Smooth muscle cell (in vitro differentiated cells): Measurements from ENCODE around the gene RFXANK. TPM values are rescaled to one million over a fixed set of nuclear protein-coding genes. Genes with fewer than 3 reads are reported as not detected.

Experiments used
- DNase-seq: peaks from one replicate; lab custom pipeline; 2025; ENCODE audit not compliant: unreplicated experiment; lab: John Stamatoyannopoulos, UW
- H2AFZ ChIP-seq: fragments of 200-600 bp; sonication (generic); 2 replicates; pipeline ENCODE4 v1.6.0; 2016; ENCODE audit warnings: antibody characterized with exemption, low read depth, mild to moderate bottlenecking
- H3F3A ChIP-seq: fragments of 200-600 bp; sonication (generic); 2 replicates; pipeline ENCODE4 v1.6.0; 2017; ENCODE audit warnings: antibody characterized with exemption, low read depth
- H3K27ac ChIP-seq: fragments of 200-600 bp; sonication (generic); 2 replicates; pipeline ENCODE4 v1.5.1; 2016; ENCODE audit warnings: low read depth, mild to moderate bottlenecking
- H3K27me3 ChIP-seq: fragments of 200-600 bp; sonication (generic); 2 replicates; pipeline ENCODE4 v1.6.1; 2016; ENCODE audit warnings: low read depth, mild to moderate bottlenecking
- H3K36me3 ChIP-seq: fragments of 200-600 bp; sonication (generic); 2 replicates; pipeline ENCODE4 v1.5.1; 2016; ENCODE audit warnings: low read depth
- H3K4me1 ChIP-seq: fragments of 200-600 bp; sonication (generic); 2 replicates; pipeline ENCODE4 v1.5.1; 2016; ENCODE audit warnings: low read depth
- H3K4me2 ChIP-seq: fragments of 200-600 bp; sonication (generic); 2 replicates; pipeline ENCODE4 v1.6.0; 2016; ENCODE audit warnings: mild to moderate bottlenecking
- H3K4me3 ChIP-seq: fragments of 200-600 bp; sonication (generic); 2 replicates; pipeline ENCODE4 v1.5.1; 2016; ENCODE audit warnings: mild to moderate bottlenecking
- H3K79me2 ChIP-seq: fragments of 200-600 bp; sonication (generic); 2 replicates; pipeline ENCODE4 v1.6.0; 2016; ENCODE audit warnings: low read depth, mild to moderate bottlenecking
- H3K9ac ChIP-seq: fragments of 200-600 bp; sonication (generic); 2 replicates; pipeline ENCODE4 v1.6.0; 2016; ENCODE audit warnings: low read depth
- H3K9me3 ChIP-seq: fragments of 200-600 bp; sonication (generic); replicated peaks from 2 replicates; pipeline ENCODE4 v1.5.1; 2016; ENCODE audit warnings: low read depth
- H4K20me1 ChIP-seq: fragments of 200-600 bp; sonication (generic); 2 replicates; pipeline ENCODE4 v1.6.0; 2016; ENCODE audit warnings: low read depth
- WGBS: methylation state at CpG from one replicate; pipeline ENCODE4 v1.1.7; 2016; ENCODE audit warnings: low lambda C conversion rate; 5-methylcytosine and 5-hydroxymethylcytosine counted together
- polyA plus RNA-seq: library from polyadenylated mRNA; unstranded; fragments of >200 nt; fragmentation: Nextera tagmentation; extraction: Ambion mirVana; gene quantifications from 2 replicates; pipeline ENCODE4 v1.2.1, GENCODE V29; 2016
- total RNA-seq: library from RNA; depleted of rRNA; stranded (reverse); fragments of >200 nt; gene quantifications from 2 replicates; pipeline ENCODE4 v1.2.3, GENCODE V29; 2014
- TF ChIP-seq, protein P1 (sequence below): fragments of 200-600 bp; sonication (generic); IDR thresholded peaks from 2 replicates; pipeline ENCODE4 v1.5.1; 2017; ENCODE audit warnings: borderline replicate concordance, mild to moderate bottlenecking, antibody characterized with exemption; ENCODE audit not compliant: insufficient read depth, poor library complexity, severe bottlenecking

RFXANK gene
- total and polyA plus RNA-seq, 2 experiments from 2014 or later: 59.6 to 94.8 TPM

DNA sequence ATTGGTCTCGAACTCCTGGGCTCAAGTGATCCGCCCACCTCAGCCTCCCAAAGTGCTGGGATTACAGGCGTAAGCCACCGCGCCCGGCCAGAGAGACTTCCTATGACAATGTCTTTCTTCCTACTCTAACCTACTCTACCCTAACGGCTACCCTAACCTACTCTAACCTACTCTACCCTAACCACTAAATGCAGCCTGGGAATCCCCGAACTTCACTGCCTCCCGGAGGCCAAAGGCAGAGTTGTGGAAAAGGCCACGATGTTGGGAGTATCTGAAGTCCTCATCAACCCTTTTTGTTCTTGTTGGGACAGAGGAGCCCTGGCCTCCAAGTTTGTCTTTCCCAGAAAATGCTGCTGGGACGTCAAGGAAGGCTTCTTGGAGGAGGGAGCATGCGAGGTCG lies 12.1 kb downstream of the RFXANK start:
- no peaks in the 10 kb centered on the region for H3K27me3 ChIP-seq
- H3K36me3 ChIP-seq: no peaks in the 10 kb centered on the region
- H3K9ac ChIP-seq: no peak overlapping the region
- no peaks in the 10 kb centered on the region for H3F3A ChIP-seq
- no peaks in the 10 kb centered on the region for H3K9me3 ChIP-seq
- no peak overlapping the region for H3K4me2 ChIP-seq
- DNase-seq: no peak
- TF ChIP-seq, protein P1, sequence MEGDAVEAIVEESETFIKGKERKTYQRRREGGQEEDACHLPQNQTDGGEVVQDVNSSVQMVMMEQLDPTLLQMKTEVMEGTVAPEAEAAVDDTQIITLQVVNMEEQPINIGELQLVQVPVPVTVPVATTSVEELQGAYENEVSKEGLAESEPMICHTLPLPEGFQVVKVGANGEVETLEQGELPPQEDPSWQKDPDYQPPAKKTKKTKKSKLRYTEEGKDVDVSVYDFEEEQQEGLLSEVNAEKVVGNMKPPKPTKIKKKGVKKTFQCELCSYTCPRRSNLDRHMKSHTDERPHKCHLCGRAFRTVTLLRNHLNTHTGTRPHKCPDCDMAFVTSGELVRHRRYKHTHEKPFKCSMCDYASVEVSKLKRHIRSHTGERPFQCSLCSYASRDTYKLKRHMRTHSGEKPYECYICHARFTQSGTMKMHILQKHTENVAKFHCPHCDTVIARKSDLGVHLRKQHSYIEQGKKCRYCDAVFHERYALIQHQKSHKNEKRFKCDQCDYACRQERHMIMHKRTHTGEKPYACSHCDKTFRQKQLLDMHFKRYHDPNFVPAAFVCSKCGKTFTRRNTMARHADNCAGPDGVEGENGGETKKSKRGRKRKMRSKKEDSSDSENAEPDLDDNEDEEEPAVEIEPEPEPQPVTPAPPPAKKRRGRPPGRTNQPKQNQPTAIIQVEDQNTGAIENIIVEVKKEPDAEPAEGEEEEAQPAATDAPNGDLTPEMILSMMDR: no peak
- H3K79me2 ChIP-seq: no peaks in the 10 kb centered on the region
- H2AFZ ChIP-seq: no peak overlapping the region
- H3K27ac ChIP-seq: no peak overlapping the region
- no peaks in the 10 kb centered on the region for H4K20me1 ChIP-seq
- no peak overlapping the region for H3K4me3 ChIP-seq
- peaks cover 7% of the 10 kb centered on the region for H3K4me1 ChIP-seq
- 72% methylated on average over 13 of the region's 13 CpGs for WGBS

DNA sequence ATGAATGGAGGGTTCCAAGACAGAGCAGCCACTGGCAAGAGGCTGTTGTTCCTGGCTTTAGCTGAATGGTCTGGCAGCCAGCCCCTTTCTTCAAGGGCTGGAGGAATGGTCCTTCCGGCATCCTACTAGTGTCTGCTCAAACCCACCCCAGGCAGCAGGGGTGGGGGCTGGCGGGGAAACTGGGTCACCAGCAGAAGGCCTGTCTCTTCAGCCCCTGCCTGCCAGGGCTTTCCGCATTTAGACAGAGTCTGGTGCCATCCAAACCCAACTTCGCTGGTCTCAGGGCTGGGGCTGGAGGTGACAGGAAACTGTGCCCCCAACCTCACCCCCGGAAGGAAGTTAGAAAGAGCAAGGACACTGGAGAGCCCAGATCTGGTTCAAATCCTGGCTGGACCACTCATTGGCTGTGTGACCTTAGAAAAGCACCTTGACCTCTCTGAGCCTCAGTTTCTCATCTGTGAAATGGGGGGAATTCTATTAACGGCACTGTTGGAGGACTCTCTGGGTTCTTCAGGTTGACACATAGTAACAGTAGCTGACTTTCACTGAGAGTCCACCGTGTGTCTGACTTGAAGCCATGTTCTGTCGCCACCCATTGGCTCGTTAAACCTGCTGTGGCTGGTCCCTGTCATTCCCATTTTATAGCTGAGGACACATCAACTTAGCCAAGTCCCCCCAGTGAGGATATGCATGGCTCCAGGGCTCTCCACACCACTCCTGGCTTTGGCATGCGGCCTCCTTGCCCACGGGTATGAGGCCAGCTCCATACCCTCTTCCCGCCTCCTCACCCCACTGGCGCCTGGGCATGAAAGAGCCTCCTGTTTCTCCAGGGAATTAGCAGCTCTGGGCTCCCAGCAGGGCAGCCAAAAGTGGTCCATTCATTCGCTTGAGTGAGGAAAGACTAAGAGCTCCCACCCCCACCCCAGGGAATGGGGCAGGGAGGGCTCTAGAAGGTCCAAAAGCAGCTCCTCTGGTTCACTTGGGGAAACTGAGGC lies 13.7 kb downstream of the RFXANK start:
- no peak for DNase-seq
- Histone ChIP-seq H4K20me1 (no peaks in the 10 kb centered on the region), H3K79me2 (no peaks in the 10 kb centered on the region), H3F3A (no peaks in the 10 kb centered on the region), H3K4me2 (no peak overlapping the region), H2AFZ (no peak overlapping the region), H3K27ac (no peak overlapping the region), H3K9me3 (no peaks in the 10 kb centered on the region), H3K4me1 (peaks cover 7% of the 10 kb centered on the region), H3K4me3 (no peak overlapping the region), H3K9ac (no peak overlapping the region), H3K27me3 (peaks cover 5% of the 10 kb centered on the region), H3K36me3 (no peaks in the 10 kb centered on the region)
- TF ChIP-seq, protein P1: no peak
- whole genome bisulfite sequencing: 71% methylated on average over 14 of the region's 14 CpGs

DNA sequence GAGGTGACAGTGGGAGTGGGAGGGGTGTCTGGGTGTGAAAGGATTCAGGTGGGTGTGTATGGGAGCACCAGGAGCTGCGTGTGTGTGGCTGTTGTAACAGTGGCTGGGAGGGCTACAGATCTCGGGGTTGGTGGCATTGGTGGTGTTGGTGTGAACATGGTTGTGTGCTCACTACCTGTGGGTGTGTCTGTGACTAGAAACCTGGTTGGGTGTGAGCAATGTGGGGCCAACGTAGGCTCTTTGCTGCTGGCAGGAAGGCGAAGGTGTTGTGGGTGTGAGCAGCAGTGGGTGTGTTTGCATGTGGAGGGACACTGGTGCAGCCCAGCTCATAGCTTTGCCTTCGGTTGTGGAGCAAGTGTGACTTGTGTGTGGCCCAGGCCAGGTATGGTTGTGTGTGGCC lies 14.9 kb downstream of the RFXANK start:
- Histone ChIP-seq H4K20me1 (no peaks in the 10 kb centered on the region), H3K36me3 (no peaks in the 10 kb centered on the region), H3K4me1 (peaks cover 7% of the 10 kb centered on the region), H2AFZ (no peak overlapping the region), H3K27ac (no peak overlapping the region), H3K9me3 (no peaks in the 10 kb centered on the region), H3F3A (no peaks in the 10 kb centered on the region), H3K4me2 (no peak overlapping the region), H3K4me3 (no peak overlapping the region), H3K79me2 (no peaks in the 10 kb centered on the region), H3K9ac (no peak overlapping the region), H3K27me3 (peaks cover 17% of the 10 kb centered on the region)
- TF ChIP-seq, protein P1: no peak
- WGBS: 74% methylated on average over 5 of the region's 5 CpGs
- DNase-seq: no peak
